ENCODE measurements around the gene IRX6. TPM values are rescaled to one million over a fixed set of nuclear protein-coding genes. Genes with fewer than 3 reads are reported as not detected.

IRX6 gene
- total and polyA plus RNA-seq, 2 donors: 1.1 to 2.8 TPM

GRCh38 chr16:55284718-55285099, 39.3 kb upstream of the IRX6 start:
- Histone ChIP-seq H3K4me1 (ENCODE audit: control insufficient read depth in 2 of 2, insufficient read depth in 2 of 2, low read length in 2 of 2) (no peaks in the 10 kb centered on the region), H3K4me3 (ENCODE audit: low read length in 2 of 2) (no peak overlapping the region), H3K27ac (ENCODE audit: low read depth in 1 of 2, low read length in 1 of 2) (no peak overlapping the region), H3K27me3 (ENCODE audit: control insufficient read depth in 2 of 2, insufficient read depth in 1 of 2, low read length in 1 of 2) (no peaks in the 10 kb centered on the region), H3K36me3 (ENCODE audit: control insufficient read depth in 2 of 2, insufficient read depth in 2 of 2, low read length in 1 of 2) (no peaks in the 10 kb centered on the region), H3K9me3 (ENCODE audit: control insufficient read depth in 2 of 2, insufficient read depth in 1 of 2, low read length in 1 of 2) (no peaks in the 10 kb centered on the region)
- DNase-seq (ENCODE audit: low read depth in 6 of 9, low spot score in 9 of 9): no peak
- 80% methylated on average over 6 of the region's 6 CpGs for WGBS

- Histone ChIP-seq H3K27me3 (ENCODE audit: control insufficient read depth in 2 of 2, insufficient read depth in 1 of 2, low read length in 1 of 2) (no peaks in the 10 kb centered on the region), H3K36me3 (ENCODE audit: control insufficient read depth in 2 of 2, insufficient read depth in 2 of 2, low read length in 1 of 2) (no peaks in the 10 kb centered on the region), H3K4me3 (ENCODE audit: low read length in 2 of 2) (no peak overlapping the region), H3K27ac (ENCODE audit: low read depth in 1 of 2, low read length in 1 of 2) (no peak overlapping the region), H3K9me3 (ENCODE audit: control insufficient read depth in 2 of 2, insufficient read depth in 1 of 2, low read length in 1 of 2) (no peaks in the 10 kb centered on the region), H3K4me1 (ENCODE audit: control insufficient read depth in 2 of 2, insufficient read depth in 2 of 2, low read length in 2 of 2) (no peaks in the 10 kb centered on the region)
- DNase-seq (ENCODE audit: low read depth in 6 of 9, low spot score in 9 of 9): no peak
- 89% methylated on average over 2 of the region's 2 CpGs for WGBS
Measured at GRCh38 chr16:55285586-55285985, 38.4 kb upstream of the IRX6 start.

GRCh38 chr16:55289353-55289752, 34.6 kb upstream of the IRX6 start:
- no peak overlapping the region for H3K27ac ChIP-seq (ENCODE audit: low read depth in 1 of 2, low read length in 1 of 2)
- no peak overlapping the region for H3K4me3 ChIP-seq (ENCODE audit: low read length in 2 of 2)
- DNase-seq (ENCODE audit: low read depth in 6 of 9, low spot score in 9 of 9): no peak
- no peaks in the 10 kb centered on the region for H3K9me3 ChIP-seq (ENCODE audit: control insufficient read depth in 2 of 2, insufficient read depth in 1 of 2, low read length in 1 of 2)
- no peaks in the 10 kb centered on the region for H3K4me1 ChIP-seq (ENCODE audit: control insufficient read depth in 2 of 2, insufficient read depth in 2 of 2, low read length in 2 of 2)
- no peaks in the 10 kb centered on the region for H3K36me3 ChIP-seq (ENCODE audit: control insufficient read depth in 2 of 2, insufficient read depth in 2 of 2, low read length in 1 of 2)
- WGBS: 82% methylated on average over 2 of the region's 2 CpGs
- no peaks in the 10 kb centered on the region for H3K27me3 ChIP-seq (ENCODE audit: control insufficient read depth in 2 of 2, insufficient read depth in 1 of 2, low read length in 1 of 2)

- 79% methylated on average over 6 of the region's 6 CpGs for WGBS
- Histone ChIP-seq H3K36me3 (ENCODE audit: control insufficient read depth in 2 of 2, insufficient read depth in 2 of 2, low read length in 1 of 2) (no peaks in the 10 kb centered on the region), H3K27me3 (ENCODE audit: control insufficient read depth in 2 of 2, insufficient read depth in 1 of 2, low read length in 1 of 2) (no peaks in the 10 kb centered on the region), H3K9me3 (ENCODE audit: control insufficient read depth in 2 of 2, insufficient read depth in 1 of 2, low read length in 1 of 2) (no peaks in the 10 kb centered on the region), H3K4me3 (ENCODE audit: low read length in 2 of 2) (no peak overlapping the region), H3K27ac (ENCODE audit: low read depth in 1 of 2, low read length in 1 of 2) (no peak overlapping the region), H3K4me1 (ENCODE audit: control insufficient read depth in 2 of 2, insufficient read depth in 2 of 2, low read length in 2 of 2) (no peaks in the 10 kb centered on the region)
- DNase-seq (ENCODE audit: low read depth in 6 of 9, low spot score in 9 of 9): no peak
Measured at GRCh38 chr16:55291847-55292246, 32.2 kb upstream of the IRX6 start.

GRCh38 chr16:55292491-55292890, 31.5 kb upstream of the IRX6 start:
- Histone ChIP-seq H3K27me3 (ENCODE audit: control insufficient read depth in 2 of 2, insufficient read depth in 1 of 2, low read length in 1 of 2) (no peaks in the 10 kb centered on the region), H3K9me3 (ENCODE audit: control insufficient read depth in 2 of 2, insufficient read depth in 1 of 2, low read length in 1 of 2) (no peaks in the 10 kb centered on the region), H3K4me1 (ENCODE audit: control insufficient read depth in 2 of 2, insufficient read depth in 2 of 2, low read length in 2 of 2) (no peaks in the 10 kb centered on the region), H3K36me3 (ENCODE audit: control insufficient read depth in 2 of 2, insufficient read depth in 2 of 2, low read length in 1 of 2) (no peaks in the 10 kb centered on the region), H3K4me3 (ENCODE audit: low read length in 2 of 2) (no peak overlapping the region), H3K27ac (ENCODE audit: low read depth in 1 of 2, low read length in 1 of 2) (no peak overlapping the region)
- 79% methylated on average over 1 of the region's 1 CpG for WGBS
- no peak for DNase-seq (ENCODE audit: low read depth in 6 of 9, low spot score in 9 of 9)

- H3K27me3 ChIP-seq (ENCODE audit: control insufficient read depth in 2 of 2, insufficient read depth in 1 of 2, low read length in 1 of 2): no peaks in the 10 kb centered on the region
- H3K9me3 ChIP-seq (ENCODE audit: control insufficient read depth in 2 of 2, insufficient read depth in 1 of 2, low read length in 1 of 2): no peaks in the 10 kb centered on the region
- 89% methylated on average over 4 of the region's 4 CpGs for WGBS
- H3K4me1 ChIP-seq (ENCODE audit: control insufficient read depth in 2 of 2, insufficient read depth in 2 of 2, low read length in 2 of 2): no peaks in the 10 kb centered on the region
- no peak overlapping the region for H3K27ac ChIP-seq (ENCODE audit: low read depth in 1 of 2, low read length in 1 of 2)
- no peak for DNase-seq (ENCODE audit: low read depth in 6 of 9, low spot score in 9 of 9)
- no peaks in the 10 kb centered on the region for H3K36me3 ChIP-seq (ENCODE audit: control insufficient read depth in 2 of 2, insufficient read depth in 2 of 2, low read length in 1 of 2)
- no peak overlapping the region for H3K4me3 ChIP-seq (ENCODE audit: low read length in 2 of 2)
Measured at GRCh38 chr16:55294129-55294528, 29.9 kb upstream of the IRX6 start.

- Histone ChIP-seq H3K9me3 (ENCODE audit: control insufficient read depth in 2 of 2, insufficient read depth in 1 of 2, low read length in 1 of 2) (no peaks in the 10 kb centered on the region), H3K27me3 (ENCODE audit: control insufficient read depth in 2 of 2, insufficient read depth in 1 of 2, low read length in 1 of 2) (no peaks in the 10 kb centered on the region), H3K4me3 (ENCODE audit: low read length in 2 of 2) (no peak overlapping the region), H3K36me3 (ENCODE audit: control insufficient read depth in 2 of 2, insufficient read depth in 2 of 2, low read length in 1 of 2) (no peaks in the 10 kb centered on the region), H3K27ac (ENCODE audit: low read depth in 1 of 2, low read length in 1 of 2) (peak overlapping the region in 1 of 2 donors; percentile 17), H3K4me1 (ENCODE audit: control insufficient read depth in 2 of 2, insufficient read depth in 2 of 2, low read length in 2 of 2) (no peaks in the 10 kb centered on the region)
- no peak for DNase-seq (ENCODE audit: low read depth in 6 of 9, low spot score in 9 of 9)
- WGBS: 83% methylated on average over 4 of the region's 4 CpGs
Measured at GRCh38 chr16:55294931-55295342, 29.1 kb upstream of the IRX6 start.

- Histone ChIP-seq H3K4me1 (ENCODE audit: control insufficient read depth in 2 of 2, insufficient read depth in 2 of 2, low read length in 2 of 2) (no peaks in the 10 kb centered on the region), H3K9me3 (ENCODE audit: control insufficient read depth in 2 of 2, insufficient read depth in 1 of 2, low read length in 1 of 2) (no peaks in the 10 kb centered on the region), H3K36me3 (ENCODE audit: control insufficient read depth in 2 of 2, insufficient read depth in 2 of 2, low read length in 1 of 2) (no peaks in the 10 kb centered on the region), H3K27me3 (ENCODE audit: control insufficient read depth in 2 of 2, insufficient read depth in 1 of 2, low read length in 1 of 2) (no peaks in the 10 kb centered on the region), H3K4me3 (ENCODE audit: low read length in 2 of 2) (no peak overlapping the region), H3K27ac (ENCODE audit: low read depth in 1 of 2, low read length in 1 of 2) (no peak overlapping the region)
- DNase-seq (ENCODE audit: low read depth in 6 of 9, low spot score in 9 of 9): no peak
- WGBS: 89% methylated on average over 10 of the region's 10 CpGs
Measured at GRCh38 chr16:55297062-55297909, 26.7 kb upstream of the IRX6 start.

- Histone ChIP-seq H3K4me1 (ENCODE audit: control insufficient read depth in 2 of 2, insufficient read depth in 2 of 2, low read length in 2 of 2) (no peaks in the 10 kb centered on the region), H3K36me3 (ENCODE audit: control insufficient read depth in 2 of 2, insufficient read depth in 2 of 2, low read length in 1 of 2) (no peaks in the 10 kb centered on the region), H3K27ac (ENCODE audit: low read depth in 1 of 2, low read length in 1 of 2) (no peak overlapping the region)
Measured at GRCh38 chr16:55297910-55298479, 26.0 kb upstream of the IRX6 start.

More at GRCh38 chr16:55297910-55298479, 26.0 kb upstream of the IRX6 start:
- no peak for DNase-seq (ENCODE audit: low read depth in 6 of 9, low spot score in 9 of 9)
- Histone ChIP-seq H3K27me3 (ENCODE audit: control insufficient read depth in 2 of 2, insufficient read depth in 1 of 2, low read length in 1 of 2) (peaks cover 0 to 6% of the 10 kb centered on the region in 2 donors), H3K9me3 (ENCODE audit: control insufficient read depth in 2 of 2, insufficient read depth in 1 of 2, low read length in 1 of 2) (no peaks in the 10 kb centered on the region), H3K4me3 (ENCODE audit: low read length in 2 of 2) (no peak overlapping the region)
- WGBS: 0% methylated on average over 1 of the region's 1 CpG

All from thymus (tissue), 11 donors.